ENCODE data around the gene TMEM31.

Gene TMEM31

DNA sequence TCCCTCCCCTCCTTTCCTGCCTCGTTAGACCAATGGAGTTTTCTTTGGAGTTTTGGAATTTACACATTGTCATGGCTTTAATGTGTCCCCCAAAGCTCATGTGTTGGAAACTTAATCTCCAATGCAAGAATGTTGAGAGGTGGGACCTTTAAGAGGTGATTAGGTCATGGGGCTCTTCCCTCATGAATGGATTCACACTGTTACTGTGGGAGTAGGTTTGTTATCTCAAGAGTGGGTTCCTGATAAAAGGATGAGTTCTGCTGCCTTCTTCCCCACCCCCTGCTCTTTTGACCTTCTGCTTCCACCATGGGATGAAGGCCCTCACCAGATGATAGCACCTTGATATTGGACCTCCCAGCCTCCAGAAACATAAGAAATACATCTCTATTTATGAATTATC, 41.0 kb upstream of the TMEM31 start:
- no peak overlapping the region for H3K4me3 ChIP-seq (ENCODE audit: low read depth, low read length, poor library complexity, severe bottlenecking)
- H3K36me3 ChIP-seq (ENCODE audit: insufficient read depth, low read length): no peaks in the 10 kb centered on the region
- no peaks in the 10 kb centered on the region for H3K9me2 ChIP-seq (ENCODE audit: low read depth, low read length)
- no peaks in the 10 kb centered on the region for H3K27me3 ChIP-seq (ENCODE audit: insufficient read depth, low read length)
- H2AFZ ChIP-seq (ENCODE audit: low read length): no peak overlapping the region
- H3K9me3 ChIP-seq (ENCODE audit: low read length): no peaks in the 10 kb centered on the region
- H3K27ac ChIP-seq (ENCODE audit: low read depth, low read length, poor library complexity, severe bottlenecking): no peak overlapping the region
- no peaks in the 10 kb centered on the region for H3F3A ChIP-seq (ENCODE audit: insufficient read depth, low read length)
- no peak overlapping the region for H3K9ac ChIP-seq (ENCODE audit: low read length)
- no peaks in the 10 kb centered on the region for H3K79me2 ChIP-seq (ENCODE audit: insufficient read depth, low read length)
- no peaks in the 10 kb centered on the region for H4K20me1 ChIP-seq (ENCODE audit: insufficient read depth, low read length)
- TF ChIP-seq, protein P1, sequence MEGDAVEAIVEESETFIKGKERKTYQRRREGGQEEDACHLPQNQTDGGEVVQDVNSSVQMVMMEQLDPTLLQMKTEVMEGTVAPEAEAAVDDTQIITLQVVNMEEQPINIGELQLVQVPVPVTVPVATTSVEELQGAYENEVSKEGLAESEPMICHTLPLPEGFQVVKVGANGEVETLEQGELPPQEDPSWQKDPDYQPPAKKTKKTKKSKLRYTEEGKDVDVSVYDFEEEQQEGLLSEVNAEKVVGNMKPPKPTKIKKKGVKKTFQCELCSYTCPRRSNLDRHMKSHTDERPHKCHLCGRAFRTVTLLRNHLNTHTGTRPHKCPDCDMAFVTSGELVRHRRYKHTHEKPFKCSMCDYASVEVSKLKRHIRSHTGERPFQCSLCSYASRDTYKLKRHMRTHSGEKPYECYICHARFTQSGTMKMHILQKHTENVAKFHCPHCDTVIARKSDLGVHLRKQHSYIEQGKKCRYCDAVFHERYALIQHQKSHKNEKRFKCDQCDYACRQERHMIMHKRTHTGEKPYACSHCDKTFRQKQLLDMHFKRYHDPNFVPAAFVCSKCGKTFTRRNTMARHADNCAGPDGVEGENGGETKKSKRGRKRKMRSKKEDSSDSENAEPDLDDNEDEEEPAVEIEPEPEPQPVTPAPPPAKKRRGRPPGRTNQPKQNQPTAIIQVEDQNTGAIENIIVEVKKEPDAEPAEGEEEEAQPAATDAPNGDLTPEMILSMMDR (IDR thresholded peaks at IDR 0.05; ENCODE audit: low read length): no peak
- H3K4me2 ChIP-seq (ENCODE audit: low read length): no peak overlapping the region
- no peaks in the 10 kb centered on the region for H3K4me1 ChIP-seq (ENCODE audit: insufficient read depth, low read length, severe bottlenecking)

DNA sequence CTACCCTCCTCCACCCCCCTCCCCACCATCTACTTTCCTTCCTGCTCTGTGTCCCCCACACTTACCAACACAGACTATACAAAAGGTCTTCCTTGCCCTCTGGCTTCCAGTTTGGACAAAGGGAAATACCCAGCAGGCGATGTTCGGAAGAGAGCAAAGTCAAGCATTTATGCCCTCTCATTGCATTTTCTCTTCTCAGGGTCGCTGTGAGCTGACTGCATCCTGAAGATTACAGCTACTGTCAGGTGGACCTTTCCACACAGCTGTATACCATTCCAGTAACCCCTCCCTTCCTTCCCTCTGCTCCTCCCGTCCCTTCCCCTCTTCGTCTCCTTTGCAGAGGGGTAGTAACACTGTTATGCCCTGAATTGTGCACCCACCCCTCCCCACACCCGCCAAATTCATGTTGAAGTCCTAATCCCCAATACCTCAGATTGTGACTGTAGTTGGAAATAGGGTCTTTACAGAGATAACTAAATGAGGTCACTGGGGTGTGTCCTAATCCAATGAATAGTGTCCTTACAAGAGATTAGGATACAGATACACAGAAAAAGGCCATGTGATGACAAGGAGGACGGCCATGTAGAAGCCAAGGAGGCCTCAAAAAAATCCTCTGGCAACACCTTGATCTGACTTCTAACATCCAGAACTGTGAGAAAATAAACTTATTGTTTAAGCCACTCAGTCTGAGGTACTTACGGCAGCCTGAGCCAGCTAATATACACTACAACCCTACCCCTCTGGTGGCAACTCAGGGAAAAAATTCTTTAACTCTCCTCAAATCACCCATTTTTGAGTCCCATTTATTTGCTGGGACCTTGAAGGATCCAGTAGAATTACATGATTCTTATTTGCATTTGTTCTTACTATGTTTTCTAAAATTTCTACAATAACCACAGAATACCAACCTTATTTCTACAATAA, 35.9 kb upstream of the TMEM31 start:
- Histone ChIP-seq H3K27ac (ENCODE audit: low read depth, low read length, poor library complexity, severe bottlenecking) (no peak overlapping the region), H3K9ac (ENCODE audit: low read length) (no peak overlapping the region), H3K4me2 (ENCODE audit: low read length) (no peak overlapping the region), H3K9me2 (ENCODE audit: low read depth, low read length) (no peaks in the 10 kb centered on the region), H3K36me3 (ENCODE audit: insufficient read depth, low read length) (peaks cover 37% of the 10 kb centered on the region), H3K79me2 (ENCODE audit: insufficient read depth, low read length) (no peaks in the 10 kb centered on the region), H3K4me1 (ENCODE audit: insufficient read depth, low read length, severe bottlenecking) (no peaks in the 10 kb centered on the region), H3K27me3 (ENCODE audit: insufficient read depth, low read length) (no peaks in the 10 kb centered on the region), H4K20me1 (ENCODE audit: insufficient read depth, low read length) (no peaks in the 10 kb centered on the region), H3F3A (ENCODE audit: insufficient read depth, low read length) (no peaks in the 10 kb centered on the region), H2AFZ (ENCODE audit: low read length) (no peak overlapping the region), H3K9me3 (ENCODE audit: low read length) (no peaks in the 10 kb centered on the region), H3K4me3 (ENCODE audit: low read depth, low read length, poor library complexity, severe bottlenecking) (no peak overlapping the region)
- TF ChIP-seq, protein P1 (IDR thresholded peaks at IDR 0.05; ENCODE audit: low read length): no peak
- no peak for TF ChIP-seq EZH2 (IDR thresholded peaks at IDR 0.05; ENCODE audit: borderline replicate concordance, low read length)

DNA sequence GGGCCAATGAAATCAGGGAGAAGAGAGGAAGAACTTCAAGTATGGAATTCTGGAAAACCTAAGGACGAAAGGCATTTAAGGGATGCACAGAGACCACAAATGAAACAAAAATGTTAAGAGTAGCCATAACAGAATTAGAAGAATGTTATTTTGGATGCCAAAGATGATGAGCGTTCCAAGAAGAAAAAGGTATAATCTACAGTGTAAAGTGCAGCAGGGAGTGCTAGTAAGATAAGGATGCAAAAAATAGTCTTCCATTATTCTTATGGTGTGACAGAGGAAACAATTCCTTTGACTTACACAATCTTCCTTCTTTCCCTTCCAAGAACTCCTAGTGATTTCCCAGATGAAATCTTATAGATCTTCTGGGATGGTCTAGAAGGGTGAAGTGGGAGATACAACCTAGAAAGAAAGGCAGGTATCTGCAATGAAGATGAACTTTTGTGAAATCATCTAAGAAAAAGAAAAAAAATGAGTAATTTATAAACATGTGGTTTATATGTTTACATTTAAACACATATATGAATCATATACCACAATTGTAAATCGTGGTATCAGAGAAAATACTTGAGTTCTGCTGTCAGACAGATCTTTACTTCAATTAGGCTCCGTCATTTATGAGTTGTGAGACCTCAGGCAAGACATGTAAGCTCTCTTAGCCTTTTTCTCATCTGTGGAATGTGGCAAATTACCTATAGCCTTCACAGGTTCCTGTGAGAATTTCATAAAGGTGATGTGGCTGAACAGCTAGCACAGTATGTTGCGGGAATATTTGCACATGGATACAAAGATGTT, 32.3 kb upstream of the TMEM31 start:
- Histone ChIP-seq H2AFZ (ENCODE audit: low read length) (no peak overlapping the region), H3K4me3 (ENCODE audit: low read depth, low read length, poor library complexity, severe bottlenecking) (no peak overlapping the region), H4K20me1 (ENCODE audit: insufficient read depth, low read length) (no peaks in the 10 kb centered on the region), H3K27me3 (ENCODE audit: insufficient read depth, low read length) (no peaks in the 10 kb centered on the region), H3K9ac (ENCODE audit: low read length) (no peak overlapping the region), H3F3A (ENCODE audit: insufficient read depth, low read length) (no peaks in the 10 kb centered on the region), H3K4me1 (ENCODE audit: insufficient read depth, low read length, severe bottlenecking) (no peaks in the 10 kb centered on the region), H3K79me2 (ENCODE audit: insufficient read depth, low read length) (no peaks in the 10 kb centered on the region), H3K9me2 (ENCODE audit: low read depth, low read length) (no peaks in the 10 kb centered on the region), H3K27ac (ENCODE audit: low read depth, low read length, poor library complexity, severe bottlenecking) (no peak overlapping the region), H3K9me3 (ENCODE audit: low read length) (no peaks in the 10 kb centered on the region), H3K36me3 (ENCODE audit: insufficient read depth, low read length) (peaks cover 67% of the 10 kb centered on the region), H3K4me2 (ENCODE audit: low read length) (no peak overlapping the region)
- TF ChIP-seq, protein P1 (IDR thresholded peaks at IDR 0.05; ENCODE audit: low read length): no peak
- no peak for TF ChIP-seq EZH2 (IDR thresholded peaks at IDR 0.05; ENCODE audit: borderline replicate concordance, low read length)

Data from OCI-LY1 (cell line).